GM12872 (cell line): ENCODE data around the gene GZMM.

Source experiments
- CTCF ChIP-seq: IDR thresholded peaks from 3 replicates; pipeline ENCODE4 v1.5.1; 2011; ENCODE audit warnings: low read depth, mild to moderate bottlenecking, low read length, moderate library complexity; ENCODE audit not compliant: insufficient read depth

The GZMM gene

GRCh38 chr19:497869-498510 is 45.9 kb upstream of the GZMM start:
- no peak for TF ChIP-seq CTCF

- TF ChIP-seq CTCF = no peak
Measured at GRCh38 chr19:498511-498891, 45.4 kb upstream of the GZMM start.

- no peak for TF ChIP-seq CTCF
Measured at GRCh38 chr19:498977-499623, 44.8 kb upstream of the GZMM start.

- no peak for TF ChIP-seq CTCF
Measured at GRCh38 chr19:501646-502045, 42.2 kb upstream of the GZMM start.

GRCh38 chr19:504616-505015 is 39.2 kb upstream of the GZMM start:
- TF ChIP-seq CTCF = no peak

- peak; percentile 95 for TF ChIP-seq CTCF
Measured at GRCh38 chr19:506404-507285, 37.2 kb upstream of the GZMM start.
